ENCODE data around the gene SREBF2.

GRCh38 chr22:41913842-41914534 is 81.1 kb downstream of the SREBF2 start:
- TF ChIP-seq POLR2AphosphoS5 (IDR thresholded peaks at IDR 0.05; ENCODE audit: borderline replicate concordance, low read depth, low read length): no peak
- TF ChIP-seq FOXP2 (optimal IDR thresholded peaks at IDR 0.05; ENCODE audit: control extremely low read depth, extremely low read length, insufficient read depth): no peak
- no peak for TF ChIP-seq EZH2 (IDR thresholded peaks at IDR 0.05)

Data from SK-N-MC (cell line).